HG03095 (cell line): Measurements from ENCODE around the gene SIRT6.
"Not testable (repeated sequence)": the region's sequence is repeated elsewhere in the genome, so short reads cannot be mapped to it uniquely, and the experiment has no call there.

Experiments
- ATAC-seq: cut with Tn5 transposase; IDR thresholded peaks from one replicate; pipeline ENCODE4 v1.9.1; 2021; ENCODE audit warnings: moderate library complexity; ENCODE audit not compliant: unreplicated experiment

The SIRT6 gene

GRCh38 chr19:4138445-4138844, 43.9 kb downstream of the SIRT6 start:
- no peak for ATAC-seq

- ATAC-seq: no peak
These were observed 45.7 kb downstream of the SIRT6 start for GRCh38 chr19:4136680-4137088.

- ATAC-seq: not testable (repeated sequence)
These were observed 47.0 kb downstream of the SIRT6 start for GRCh38 chr19:4135386-4135785.

- no peak for ATAC-seq
These were observed 48.0 kb downstream of the SIRT6 start for GRCh38 chr19:4134351-4134750.

GRCh38 chr19:4130744-4131438, 51.5 kb downstream of the SIRT6 start:
- no peak for ATAC-seq

GRCh38 chr19:4129050-4129449, 53.3 kb downstream of the SIRT6 start:
- not testable (repeated sequence) for ATAC-seq

- not testable (repeated sequence) for ATAC-seq
These were observed 55.0 kb downstream of the SIRT6 start for GRCh38 chr19:4127322-4127721.

GRCh38 chr19:4124638-4125037, 57.7 kb downstream of the SIRT6 start:
- no peak for ATAC-seq
